ENCODE data around the gene CNOT2.

DNA sequence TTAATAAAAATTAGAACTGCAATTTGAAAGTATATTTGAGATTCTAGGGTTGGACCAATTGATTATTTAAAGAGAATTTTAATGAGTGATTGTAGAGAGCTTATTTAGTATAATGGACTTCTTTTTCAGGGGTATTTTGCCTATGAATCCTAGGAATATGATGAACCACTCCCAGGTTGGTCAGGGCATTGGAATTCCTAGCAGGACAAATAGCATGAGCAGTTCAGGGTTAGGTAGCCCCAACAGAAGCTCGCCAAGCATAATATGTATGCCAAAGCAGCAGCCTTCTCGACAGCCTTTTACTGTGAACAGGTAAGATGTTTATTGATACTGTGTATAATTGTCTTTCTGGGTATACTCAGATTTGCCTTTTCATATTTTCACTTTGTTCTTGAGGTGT lies 86.9 kb downstream of the CNOT2 start:
- TF ChIP-seq CTCF (IDR thresholded peaks at IDR 0.05; ENCODE audit: poor library complexity) (no peak), EZH2 (IDR thresholded peaks at IDR 0.05; ENCODE audit: borderline replicate concordance) (no peak)
